GM11168 (cell line): ENCODE measurements around the gene MARCHF5.

Experiments used
- in situ Hi-C: fragments of 300-500 bp; cut with MboI; formaldehyde crosslinking; loops from one replicate; pipeline ENCODE4 v1.12.0; 2022; ENCODE audit warnings: low sequenced_read_pairs; ENCODE audit not compliant: unreplicated experiment

Gene MARCHF5, protein sequence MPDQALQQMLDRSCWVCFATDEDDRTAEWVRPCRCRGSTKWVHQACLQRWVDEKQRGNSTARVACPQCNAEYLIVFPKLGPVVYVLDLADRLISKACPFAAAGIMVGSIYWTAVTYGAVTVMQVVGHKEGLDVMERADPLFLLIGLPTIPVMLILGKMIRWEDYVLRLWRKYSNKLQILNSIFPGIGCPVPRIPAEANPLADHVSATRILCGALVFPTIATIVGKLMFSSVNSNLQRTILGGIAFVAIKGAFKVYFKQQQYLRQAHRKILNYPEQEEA

DNA sequence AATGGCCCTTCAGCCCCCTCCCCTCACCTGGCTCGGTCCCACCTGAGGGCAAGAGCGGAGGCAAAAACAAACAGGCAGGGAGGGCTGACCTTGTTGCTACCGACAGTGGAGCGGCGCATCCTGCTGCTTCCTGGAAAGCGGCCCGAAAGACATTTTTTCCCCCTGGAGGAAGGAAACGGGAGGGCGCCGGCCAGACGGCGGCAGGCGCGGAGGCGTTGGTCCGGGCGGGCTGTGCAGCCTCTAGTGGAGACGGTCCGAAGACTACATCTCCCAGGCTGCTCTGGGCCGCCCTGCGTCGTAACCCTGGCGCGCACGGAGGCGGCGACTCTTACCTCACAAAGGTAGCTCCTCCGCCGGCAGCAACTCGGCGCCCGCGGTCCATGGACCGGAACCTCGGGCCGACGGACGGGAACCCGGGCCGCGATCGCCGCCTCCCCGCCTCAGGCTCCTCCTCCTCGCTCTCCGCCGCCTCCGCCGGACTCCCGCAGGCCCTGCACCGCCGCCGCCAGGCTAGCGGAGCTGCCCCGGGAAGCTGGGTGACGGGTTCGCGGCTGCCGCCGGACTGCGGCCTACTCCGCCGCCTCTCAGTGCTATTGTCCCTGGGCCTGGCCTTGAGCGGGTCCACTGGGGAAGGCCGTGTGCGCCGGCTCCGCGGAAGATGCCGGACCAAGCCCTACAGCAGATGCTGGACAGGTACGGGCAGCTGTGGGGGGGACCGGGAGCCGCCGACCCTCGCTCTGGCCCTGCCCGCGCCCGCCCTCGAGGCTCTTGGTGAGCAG lies at the start of gene MARCHF5, which contains the start of gene CPEB3:
MARCHF5 (plus strand) TSS at position 331 of the 779 bp plus-strand sequence; CDS start at position 659, 328 bp downstream.
CPEB3 (minus strand) TSS at position 242 of the 779 bp plus-strand sequence. CDS start 50,728 bp downstream, outside the sequence.
- in situ Hi-C loops: loop anchor here (10.0 kb wide), 1 partner anchor 206 kb away; no protein-coding TSS in a partner anchor

DNA sequence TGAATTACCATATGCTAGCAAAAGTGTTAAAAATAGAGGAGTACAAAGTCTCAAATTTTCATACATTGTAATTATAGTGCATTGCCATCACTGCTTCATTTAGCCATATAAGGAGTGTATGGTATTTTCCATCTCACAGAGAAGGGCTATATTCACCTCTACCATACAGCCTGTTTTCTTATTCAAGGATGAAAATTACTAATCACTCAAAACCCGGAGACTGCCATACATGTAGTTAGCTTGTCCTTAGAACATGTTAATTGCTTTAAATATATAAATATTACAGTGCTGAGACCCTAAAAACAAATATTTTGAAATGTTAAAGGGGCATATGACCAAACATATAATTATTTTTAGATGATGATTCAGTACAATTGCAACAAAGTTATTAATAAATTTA lies 49.5 kb upstream of the MARCHF5 start:
- in situ Hi-C loops: no loop called here

DNA sequence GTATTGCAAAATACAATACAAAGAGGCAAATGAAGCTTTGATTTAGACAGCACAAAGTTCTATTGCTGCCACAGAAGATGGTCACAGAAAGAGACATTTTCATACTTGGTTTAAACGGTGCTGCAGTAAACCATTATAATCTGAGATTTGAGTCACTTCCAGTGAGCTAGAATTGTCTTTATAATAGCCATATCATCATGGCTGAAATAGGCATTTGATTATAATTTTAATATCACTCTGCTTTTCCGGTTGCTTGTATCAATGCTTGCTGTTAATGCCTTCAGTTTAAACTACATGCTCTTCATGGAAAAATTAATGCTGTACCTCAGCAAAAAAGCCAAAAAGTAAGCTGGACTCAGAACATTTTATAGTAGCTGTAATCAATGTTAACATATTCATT lies 48.6 kb upstream of the MARCHF5 start:
- in situ Hi-C loops: no loop called here

DNA sequence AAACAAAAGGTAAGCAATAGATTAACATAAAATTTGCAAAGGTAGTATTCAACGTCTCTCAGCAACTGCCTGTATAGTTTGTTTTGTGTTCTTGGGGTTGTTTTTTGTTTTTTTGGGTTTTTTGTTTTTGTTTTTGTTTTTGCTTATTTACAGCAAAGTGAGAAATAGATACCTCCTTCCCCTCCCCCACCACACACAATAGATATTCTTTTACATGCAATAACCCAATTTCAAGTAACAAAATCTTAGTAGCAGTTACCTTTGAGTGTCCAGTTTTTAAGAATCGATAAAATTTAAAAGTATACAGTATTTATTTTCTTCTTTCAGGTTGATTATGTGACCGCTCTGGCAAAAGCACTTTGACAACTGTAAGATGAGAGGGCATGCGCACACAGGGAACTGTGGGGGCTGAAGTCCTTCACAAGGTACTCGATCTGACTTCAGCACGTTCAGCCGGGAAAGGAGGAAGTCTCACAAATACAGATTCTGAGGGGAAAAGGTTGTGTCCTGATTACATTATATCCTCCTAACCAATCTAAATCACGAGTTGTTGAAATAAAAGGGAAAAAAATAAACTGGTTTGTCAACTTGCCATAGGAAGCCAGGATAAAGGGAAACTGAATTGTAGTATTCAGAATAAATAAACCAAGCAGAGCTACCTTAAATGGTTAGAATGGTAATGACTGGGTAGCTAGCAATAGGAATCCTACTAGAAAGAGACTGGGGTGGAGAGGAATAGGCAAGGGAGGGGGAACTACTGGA lies 47.9 kb upstream of the MARCHF5 start:
- in situ Hi-C loops: no loop called here

DNA sequence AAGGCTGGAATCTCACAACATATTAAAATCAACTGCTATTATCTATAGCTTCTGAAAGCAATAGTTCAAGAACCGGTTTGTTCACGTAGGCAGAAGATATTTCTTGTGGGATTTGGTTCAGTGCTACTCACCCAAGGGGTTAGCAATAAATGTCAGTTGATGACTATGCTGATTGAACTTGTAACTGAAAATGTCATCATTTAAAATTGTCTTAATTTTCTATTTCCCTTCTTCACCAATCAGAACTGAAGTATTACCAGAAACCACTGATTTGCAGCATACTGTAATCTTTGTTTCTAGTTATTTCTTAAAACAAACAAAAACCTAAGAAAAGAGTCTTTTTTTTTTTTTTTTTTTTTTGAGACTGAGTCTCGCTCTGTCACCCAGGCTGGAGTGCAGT lies 46.2 kb upstream of the MARCHF5 start:
- in situ Hi-C loops: no loop called here

DNA sequence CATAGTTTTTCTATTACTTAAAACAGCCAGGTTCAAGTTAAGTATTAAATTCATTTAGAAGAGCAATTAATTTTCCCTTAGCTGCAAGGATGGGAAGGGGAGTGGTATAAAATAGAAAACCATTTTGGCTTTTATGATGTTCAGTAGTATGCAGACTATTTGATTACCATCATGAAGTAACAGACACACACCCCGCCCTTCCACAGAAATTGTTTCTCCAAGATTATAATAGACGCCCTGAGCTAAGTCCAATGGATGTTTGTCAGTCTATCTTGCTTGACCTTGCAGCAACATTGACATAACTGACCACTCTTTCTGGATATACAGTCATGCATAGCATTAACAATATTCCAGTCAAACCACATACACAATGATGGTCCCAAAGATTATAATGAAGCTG lies 42.4 kb upstream of the MARCHF5 start:
- in situ Hi-C loops: no loop called here

DNA sequence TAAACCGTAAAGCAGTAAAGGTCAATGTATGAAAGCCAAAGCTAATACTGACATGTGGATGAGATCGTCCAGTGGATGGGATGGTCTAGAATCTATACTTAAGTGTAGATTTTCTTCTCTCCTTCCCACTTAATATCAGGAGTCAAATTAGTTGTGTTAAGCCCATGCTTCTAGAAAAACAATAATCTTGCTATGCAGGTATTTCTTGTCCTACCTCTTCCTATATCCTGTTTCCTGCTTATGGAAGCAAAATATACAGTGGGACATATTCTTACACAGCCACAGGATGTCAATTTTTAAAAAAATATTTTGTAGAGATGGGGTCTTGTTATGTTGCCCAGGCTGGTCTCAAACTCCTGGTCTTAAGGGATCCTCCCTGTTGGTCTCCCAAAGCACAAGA lies 27.6 kb upstream of the MARCHF5 start:
- in situ Hi-C loops: no loop called here

DNA sequence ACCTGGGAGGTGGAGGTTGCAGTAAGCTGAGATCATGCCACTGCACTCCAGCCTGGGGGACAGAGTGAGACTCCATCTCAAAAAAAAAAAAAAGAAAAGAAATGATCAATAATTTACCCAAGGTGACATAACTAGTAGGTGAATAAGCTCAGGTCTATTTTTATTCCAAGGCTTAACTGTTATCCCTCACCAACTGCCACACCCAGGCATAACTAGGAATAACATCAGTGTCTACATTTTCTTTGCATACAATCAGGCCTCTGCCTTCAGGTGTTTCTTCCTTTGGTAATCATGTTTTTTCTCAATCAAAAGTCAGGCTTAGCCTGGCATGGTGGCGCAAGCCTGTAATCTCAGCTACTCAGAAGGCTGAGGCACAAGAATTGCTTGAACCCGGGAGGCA lies 26.7 kb upstream of the MARCHF5 start:
- in situ Hi-C loops: no loop called here

DNA sequence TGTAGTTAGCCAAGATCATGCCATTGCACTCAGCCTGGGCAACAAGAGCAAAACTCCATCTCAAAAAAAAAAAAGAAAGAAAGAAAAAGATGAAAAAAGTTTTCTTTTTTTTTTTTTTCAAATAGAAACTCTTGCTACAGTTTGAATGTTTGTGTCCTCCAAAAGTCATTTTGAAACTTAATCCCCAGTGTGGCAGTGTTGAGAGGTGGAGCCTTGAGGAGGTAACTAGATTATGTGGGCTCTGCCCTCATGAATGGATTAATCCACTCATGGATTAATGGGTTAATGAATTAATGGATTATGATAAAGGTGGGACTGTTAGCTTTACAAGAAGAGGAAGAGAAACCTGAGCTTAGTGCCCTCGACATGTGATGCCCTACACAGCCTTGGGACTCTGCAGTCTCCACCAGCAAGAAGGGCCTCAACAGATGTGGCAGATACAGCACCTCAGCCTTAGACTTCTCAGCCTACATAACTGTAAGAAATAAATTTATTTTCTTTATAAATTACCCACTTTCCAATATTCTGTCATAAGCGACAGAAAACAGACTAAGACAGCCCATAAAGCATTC lies 25.2 kb upstream of the MARCHF5 start:
- in situ Hi-C loops: no loop called here

DNA sequence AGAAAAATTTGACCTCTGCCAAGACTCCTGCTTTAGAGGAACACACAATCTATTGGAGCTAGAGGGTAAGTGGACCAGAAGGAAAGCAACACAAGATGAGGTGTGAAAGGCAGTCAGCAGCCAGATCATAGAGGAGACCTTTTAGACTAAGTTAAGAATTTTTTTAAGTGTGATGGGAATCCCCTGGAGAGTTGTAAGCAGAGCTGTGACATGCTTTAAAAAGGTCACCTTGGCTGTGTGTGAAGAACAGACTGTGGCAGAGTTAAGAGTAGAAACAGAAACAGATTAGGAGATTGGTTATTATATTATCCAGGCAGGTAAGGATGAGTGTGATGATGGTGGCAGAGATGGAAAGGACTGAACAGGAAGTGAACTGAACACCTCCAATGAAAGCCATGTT lies 23.6 kb upstream of the MARCHF5 start:
- in situ Hi-C loops: no loop called here

DNA sequence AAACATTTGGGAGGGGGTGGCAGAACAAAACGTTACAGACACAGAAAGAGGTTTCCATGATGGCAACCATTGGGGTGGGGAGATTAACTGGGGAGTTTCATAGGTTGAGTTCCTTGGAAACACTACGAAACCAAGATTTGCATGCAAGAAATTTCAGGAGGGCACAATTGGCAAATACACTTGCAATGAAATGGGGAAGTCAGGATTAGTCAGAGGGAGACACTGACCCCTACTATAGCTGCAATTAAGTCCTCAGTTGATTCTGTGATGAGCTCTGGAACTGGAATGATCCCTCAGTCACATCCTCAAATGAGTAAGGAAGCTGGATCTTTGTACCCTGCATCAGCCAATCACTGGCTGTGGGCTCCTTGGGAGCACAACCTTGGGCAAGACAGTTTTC lies 22.2 kb upstream of the MARCHF5 start:
- in situ Hi-C loops: no loop called here

DNA sequence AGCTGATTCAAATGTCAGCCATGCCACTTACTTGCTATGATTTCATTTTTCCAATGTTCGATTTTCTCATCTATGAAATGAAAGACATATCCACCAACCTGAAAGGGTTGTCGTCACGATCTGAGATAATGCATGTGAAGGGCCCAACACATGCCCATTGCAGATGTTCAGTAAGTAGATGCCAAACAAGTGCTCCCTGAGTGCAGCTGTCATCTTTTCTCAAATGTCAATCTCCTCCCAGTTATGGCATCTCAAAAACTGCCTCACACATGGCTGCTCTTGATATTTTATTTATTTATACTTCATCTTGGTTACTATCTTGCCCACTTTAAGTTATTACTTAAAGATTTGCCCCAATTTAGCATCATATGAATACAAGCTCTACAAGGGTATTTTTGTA lies 16.9 kb upstream of the MARCHF5 start:
- in situ Hi-C loops: no loop called here

DNA sequence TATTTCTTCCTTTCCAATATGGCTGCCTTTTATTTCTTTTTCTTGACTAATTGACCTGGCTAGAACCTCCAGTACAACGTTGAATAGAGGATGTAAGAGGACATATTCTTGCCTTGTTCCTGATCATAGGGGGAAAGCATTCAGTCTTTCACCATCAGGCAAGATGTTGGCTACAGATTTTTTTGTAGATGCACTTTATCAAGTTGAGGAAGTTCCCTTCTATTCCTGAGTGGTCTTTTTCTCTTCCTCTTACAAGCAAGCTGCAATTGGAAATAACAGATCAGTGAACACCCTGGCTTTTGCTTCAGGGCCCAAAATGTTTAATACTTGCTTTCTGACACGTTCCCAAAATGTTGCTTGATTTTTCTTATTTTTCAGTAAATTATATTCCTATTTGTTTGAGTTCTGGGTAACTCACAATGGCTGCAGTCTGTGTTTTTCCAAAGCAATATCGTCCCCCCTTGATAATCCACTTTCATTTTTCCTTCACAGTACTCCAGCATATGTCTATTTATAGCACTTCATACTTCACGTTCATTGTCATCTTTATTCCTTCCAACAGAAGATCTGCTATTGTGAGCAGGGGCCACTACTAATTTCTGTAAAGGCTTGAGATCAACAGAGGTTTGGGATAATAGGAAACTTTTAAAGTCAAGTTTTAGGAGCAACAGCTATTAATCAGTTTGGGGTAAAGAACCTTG lies 11.8 kb upstream of the MARCHF5 start:
- in situ Hi-C loops: no loop called here

DNA sequence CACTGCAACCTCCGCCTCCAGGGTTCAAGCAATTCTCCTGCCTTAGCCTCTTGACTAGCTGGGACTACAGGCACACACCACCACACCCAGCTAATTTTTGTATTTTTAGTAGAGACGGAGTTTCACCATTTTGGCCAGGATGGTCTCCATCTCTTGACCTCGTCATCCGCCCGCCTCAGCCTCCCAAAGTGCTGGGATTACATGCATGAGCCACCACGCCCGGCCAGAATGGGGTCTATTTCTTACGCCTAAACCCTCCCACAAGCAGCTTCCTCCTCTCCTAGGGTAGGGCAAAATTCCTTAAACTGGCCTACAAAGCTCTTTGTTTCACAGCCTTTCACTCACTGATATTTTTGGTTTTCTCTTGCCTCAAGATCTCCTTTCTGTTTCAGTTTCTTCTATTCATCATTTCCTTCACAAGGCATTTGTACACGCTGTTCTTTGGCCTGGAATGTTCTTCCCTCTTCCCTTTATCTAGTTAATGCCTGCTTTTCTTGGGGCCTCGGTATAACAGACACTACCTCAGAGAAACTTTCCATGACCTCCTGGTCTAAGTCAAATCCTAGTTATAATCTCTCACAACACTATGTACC lies 6.8 kb upstream of the MARCHF5 start:
- in situ Hi-C loops: no loop called here

DNA sequence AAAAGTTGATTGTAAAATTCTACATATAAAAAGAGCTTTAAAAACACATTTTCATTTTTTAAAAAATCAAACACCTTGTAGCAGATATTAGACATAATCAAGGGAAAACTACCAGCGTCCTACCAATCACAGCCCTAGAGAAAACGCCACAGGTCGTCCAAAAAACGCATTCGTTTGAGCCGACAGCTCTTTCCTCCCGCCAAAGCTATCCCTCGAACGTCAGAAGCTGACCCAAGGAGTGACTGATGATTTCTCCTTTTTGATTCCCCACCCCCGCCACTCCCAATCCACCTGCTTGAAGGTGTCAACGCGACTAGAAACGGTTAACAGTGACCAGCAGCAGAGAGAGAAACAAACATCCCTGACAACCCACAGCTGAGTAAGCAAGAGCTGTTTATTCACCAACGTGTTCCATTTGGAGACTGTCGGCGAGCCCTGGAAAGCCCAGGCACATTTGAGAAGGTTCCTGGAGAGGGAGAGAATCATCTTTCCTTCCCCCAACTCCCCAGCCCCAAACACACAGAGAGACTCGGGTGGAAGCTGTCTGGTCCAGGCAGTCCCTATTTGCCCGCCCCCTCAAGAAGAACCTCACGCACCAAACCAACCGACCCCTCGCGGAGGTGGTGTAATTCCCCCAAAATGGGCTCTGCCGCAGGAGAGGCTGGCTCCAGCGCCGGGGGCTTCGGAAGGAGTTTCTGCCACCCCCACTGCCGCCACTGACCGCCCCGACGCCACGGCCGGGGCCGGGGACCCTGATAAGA lies 711 bp upstream of the MARCHF5 start:
- in situ Hi-C loops: loop anchor here (10.0 kb wide), 1 partner anchor 205 kb away; no protein-coding TSS in a partner anchor

DNA sequence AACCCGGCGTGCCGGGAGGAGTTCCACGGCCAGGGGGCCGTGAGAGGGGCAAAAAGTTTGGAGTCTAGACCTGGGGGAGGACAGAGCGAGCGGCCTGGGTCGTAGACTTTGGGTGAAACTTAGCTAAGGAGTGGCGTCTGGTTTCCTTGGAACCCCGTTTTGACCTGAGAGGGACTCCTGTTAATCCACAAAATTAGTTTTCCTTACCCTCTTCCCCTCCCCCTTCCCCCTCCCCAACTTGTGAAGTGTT lies 574 bp downstream of the MARCHF5 start:
- in situ Hi-C loops: loop anchor here (10.0 kb wide), 1 partner anchor 207 kb away; no protein-coding TSS in a partner anchor

DNA sequence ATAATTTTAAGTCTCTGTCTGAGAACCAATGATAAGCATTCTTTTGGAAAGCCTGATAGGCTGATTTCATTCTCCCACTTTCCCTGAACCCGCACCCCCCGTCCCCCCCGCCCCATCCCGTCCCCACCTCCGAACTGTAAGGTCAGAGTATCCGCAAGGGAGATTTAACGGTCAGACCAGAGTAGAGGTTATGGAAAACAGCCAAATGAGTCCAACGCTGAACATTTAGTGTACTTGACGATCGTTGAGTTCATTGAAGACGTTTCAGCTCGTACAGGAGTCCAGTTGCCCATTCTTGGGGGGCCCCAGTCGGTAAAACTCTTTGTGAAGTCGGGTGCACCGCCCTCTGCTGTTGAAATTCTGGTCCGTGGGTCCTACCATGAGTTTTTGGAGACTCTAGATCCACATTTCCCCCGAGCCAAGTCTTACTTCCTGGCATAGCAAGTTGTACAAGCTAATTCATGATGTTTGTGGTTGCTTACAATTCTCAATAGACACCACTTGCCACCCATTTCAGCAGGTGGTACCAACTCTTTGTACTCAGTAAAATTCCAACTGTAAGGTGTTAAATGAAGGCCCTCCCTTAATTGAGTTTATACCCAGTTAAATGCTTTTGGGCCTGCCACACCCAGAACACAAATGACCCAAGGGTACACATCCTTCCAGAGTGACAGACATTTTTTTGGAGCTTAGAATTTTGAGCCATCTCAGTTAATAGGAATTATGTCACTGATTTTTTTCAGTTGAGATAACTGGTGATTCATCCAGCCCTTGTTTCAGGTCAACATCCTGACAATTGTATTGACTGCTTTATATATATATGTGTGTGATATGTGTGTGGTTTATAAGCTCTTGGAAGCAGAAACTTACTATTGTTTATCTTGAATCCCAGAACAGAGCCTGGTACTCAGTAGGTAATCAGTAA lies 1.2 kb downstream of the MARCHF5 start:
- in situ Hi-C loops: loop anchor here (10.0 kb wide), 1 partner anchor 207 kb away; no protein-coding TSS in a partner anchor

DNA sequence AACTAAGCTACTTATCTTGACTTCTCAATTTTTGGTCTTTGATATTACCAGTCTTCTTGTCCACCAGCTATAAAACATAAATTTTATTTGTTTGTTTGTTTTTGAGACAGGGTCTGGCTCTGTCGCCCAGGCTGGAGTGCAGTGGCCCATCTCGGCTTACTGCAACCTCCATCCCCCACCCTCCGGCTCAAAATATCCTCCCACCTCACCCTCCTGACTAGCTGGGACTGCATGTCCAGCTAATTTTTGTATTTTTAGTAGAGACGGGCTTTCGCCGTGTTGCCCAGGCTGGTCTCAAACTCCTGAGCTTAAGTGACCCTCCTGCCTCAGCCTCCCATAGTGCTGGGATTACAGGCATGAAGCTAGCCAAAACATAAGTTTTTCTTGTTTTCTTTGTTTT lies 7.5 kb downstream of the MARCHF5 start:
- in situ Hi-C loops: loop anchor here (10.0 kb wide), 1 partner anchor 214 kb away; no protein-coding TSS in a partner anchor
